HG03060 (cell line): ENCODE measurements around the gene TNFRSF14.

Source experiments
- ATAC-seq: cut with Tn5 transposase; IDR thresholded peaks from one replicate; pipeline ENCODE4 v1.9.1; 2021; ENCODE audit warnings: low read depth, moderate number of reproducible peaks; ENCODE audit not compliant: unreplicated experiment

The TNFRSF14 gene

DNA sequence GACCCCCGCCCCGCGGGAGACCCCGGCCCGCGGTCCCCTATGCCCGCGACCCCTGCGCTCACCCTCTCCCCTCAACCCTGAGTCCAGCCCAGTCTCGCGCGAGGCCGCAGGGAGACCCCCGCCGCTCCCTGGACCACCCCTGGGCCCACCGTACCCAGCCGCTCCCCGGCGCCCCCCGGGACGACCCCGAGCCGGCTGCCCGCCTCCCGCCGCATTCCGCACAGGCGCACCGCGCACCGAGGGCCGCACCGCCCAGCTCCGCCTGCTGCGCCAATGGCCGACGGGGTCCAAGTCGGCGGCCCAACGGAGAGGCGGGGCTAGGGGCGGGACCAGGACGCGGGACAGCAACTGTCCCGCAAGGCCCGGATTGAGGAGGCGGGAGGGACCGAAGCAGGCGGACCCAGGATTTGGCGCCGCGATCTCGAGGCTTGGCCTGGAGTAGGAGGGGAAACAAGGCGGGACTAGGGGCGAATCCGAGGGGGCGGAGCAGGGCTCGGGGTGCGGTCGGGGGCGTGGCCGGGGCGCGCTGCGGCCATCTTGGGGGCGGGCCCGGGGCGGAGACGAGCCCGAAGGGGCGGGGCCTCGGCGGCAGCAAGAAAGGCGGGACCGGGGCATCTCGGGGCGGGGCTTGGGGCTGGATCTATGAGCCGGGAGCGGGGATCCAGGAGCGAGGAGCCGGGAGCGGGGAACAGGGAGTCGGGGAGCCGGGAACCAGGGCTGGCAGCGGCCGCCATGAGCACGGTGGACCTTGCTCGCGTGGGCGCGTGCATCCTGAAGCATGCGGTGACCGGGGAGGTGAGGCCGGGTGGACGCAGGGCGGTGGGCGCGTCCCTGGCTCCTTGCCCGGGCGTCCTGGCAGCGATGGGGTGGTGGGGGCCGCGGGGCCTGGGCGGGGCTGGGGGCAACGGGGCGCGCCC is 30.2 kb downstream of the TNFRSF14 start, which contains the start of gene PRXL2B:
Gene PRXL2B (plus strand): TSS at position 624 of the 917 bp plus-strand sequence. CDS start 109 bp downstream, at position 733.
- peak; percentile 42 for ATAC-seq

DNA sequence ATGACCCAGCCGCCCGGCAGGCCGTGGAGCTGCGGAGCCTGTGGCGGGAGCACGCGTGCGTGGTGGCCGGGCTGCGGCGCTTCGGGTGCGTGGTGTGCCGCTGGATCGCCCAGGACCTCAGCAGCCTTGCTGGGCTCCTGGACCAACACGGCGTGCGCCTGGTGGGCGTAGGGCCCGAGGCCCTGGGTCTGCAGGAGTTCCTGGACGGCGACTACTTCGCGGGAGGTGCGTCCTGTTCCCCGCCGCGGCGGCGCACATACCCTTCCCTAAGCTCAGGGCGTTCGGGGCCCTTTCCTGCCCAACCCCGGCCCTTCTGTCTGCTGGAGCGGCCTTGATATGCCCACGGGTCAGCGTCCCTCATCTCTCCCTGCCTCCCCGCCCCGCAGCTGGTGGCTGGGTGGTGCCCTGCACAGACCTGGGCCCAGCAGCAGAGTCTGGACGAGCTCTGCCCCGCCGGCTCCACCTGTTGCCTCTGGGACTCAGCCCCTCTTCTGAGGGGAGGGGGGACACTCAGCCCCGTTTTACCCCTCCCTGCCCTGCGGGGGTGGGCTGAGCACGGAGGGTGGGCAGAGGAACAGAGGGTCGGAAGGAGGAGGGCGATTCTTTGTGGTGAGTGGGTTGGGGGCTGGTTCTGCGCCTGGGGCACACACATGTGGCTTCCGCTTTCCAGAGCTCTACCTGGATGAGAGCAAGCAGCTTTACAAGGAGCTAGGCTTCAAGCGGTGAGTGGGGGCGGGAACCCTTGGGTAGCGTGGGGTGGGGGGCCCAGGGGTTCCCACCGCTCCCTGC is 31.1 kb downstream of the TNFRSF14 start:
- ATAC-seq = no peak

DNA sequence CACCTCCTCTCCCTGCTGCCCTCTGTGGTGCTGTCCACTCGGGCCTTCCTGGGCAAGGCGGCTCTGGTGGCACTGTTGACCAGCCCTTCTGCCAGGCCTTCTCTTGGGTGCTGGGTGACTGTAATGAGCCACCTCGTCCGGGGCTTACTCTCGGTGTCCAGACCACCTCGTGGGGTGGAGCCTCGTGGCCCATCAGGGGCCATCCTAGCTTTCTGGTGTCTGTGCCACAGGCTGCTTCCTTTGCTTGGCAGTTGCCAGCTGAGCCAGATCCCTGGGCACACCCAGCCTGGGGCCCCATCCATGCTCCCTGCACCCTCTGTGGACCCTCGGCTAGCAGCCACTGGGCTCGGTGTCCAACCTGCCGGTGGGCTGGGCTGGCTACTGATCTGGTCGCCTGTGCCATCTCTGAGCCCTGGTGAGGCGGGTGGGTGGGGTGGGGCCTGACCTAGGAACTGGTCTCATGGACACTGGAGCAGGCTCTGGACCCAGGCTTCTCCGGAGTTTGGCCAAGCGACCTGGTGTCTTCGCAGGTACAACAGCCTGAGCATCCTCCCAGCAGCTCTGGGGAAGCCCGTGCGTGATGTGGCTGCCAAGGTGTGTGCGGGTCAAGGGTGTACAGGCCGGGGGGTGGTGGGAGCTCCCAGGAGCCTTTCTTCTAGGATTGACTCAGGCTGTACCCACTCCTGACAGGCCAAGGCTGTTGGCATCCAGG is 31.8 kb downstream of the TNFRSF14 start:
- ATAC-seq = no peak

DNA sequence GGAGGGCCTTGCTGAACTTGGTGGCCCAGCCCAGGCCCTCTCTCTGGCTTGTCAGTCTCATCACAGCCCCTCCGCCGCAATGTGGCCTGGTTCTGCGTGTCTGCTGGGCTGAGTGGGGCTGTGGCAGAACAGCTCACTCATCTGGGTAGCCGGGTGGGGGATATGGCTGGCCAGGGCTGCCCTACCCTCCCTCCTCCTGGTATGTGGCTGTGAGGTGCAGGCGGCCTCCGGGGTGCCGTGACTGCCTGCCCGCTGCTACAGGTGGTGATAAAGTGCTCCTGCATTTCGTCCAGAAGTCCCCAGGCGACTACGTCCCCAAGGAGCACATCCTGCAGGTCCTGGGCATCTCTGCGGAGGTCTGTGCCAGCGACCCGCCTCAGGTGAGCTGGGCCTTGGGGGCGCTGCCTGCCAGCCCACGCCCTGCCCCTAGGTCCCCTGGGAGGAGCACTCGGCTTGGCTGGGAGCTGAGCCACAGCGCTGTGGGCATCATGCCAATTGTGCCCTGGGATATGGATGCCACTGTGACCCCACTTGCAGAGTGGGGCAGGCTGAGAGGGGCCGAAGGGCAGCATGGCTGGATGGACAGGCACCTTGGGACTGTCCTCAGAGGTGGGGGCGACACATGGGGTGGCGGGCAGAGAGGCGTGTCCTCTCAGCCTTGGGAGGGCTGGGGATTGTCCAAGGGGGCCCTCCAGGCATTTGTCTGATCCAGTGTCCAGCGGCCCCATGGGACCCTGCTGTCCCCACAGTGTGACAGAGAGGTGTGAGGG is 32.7 kb downstream of the TNFRSF14 start:
- no peak for ATAC-seq

DNA sequence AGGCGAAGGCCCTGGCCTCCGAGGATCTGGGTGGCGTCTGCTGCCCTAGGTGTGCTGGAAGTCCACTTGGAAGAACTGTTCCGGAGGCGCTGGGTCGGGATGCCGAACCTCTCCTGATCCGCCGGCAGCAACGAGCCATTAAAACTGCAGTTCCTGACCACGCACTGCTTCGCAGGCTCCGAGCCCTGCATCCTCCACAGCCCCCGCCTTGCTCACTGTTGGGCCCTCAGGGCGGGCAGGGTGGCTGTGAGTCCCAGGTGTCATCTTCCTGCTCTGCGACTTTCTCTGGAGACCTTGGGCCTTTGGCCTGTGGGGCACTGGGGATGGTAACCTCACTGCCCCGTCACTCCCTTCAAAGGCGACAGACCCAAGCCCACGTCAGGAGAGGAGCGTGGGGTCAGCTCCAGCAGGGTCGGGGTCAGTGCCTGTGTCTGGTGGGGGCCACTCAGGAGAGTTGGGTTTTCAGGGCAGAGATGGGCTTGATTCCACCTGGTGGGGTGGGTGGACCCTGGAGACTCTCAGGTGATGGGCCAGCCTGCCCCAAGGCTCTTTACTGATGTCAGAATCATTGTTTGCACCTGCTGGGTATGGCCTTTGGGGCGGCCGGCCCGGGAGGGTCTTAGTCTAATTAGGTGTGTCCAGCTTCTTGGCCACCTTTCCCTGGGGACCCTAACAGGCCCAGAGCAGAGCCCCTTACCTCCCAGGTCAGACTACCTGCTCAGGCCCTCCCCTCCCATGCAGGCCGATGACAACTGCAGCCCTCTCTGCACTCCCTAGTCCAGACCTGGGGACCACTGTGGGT is 33.5 kb downstream of the TNFRSF14 start:
- ATAC-seq = no peak

DNA sequence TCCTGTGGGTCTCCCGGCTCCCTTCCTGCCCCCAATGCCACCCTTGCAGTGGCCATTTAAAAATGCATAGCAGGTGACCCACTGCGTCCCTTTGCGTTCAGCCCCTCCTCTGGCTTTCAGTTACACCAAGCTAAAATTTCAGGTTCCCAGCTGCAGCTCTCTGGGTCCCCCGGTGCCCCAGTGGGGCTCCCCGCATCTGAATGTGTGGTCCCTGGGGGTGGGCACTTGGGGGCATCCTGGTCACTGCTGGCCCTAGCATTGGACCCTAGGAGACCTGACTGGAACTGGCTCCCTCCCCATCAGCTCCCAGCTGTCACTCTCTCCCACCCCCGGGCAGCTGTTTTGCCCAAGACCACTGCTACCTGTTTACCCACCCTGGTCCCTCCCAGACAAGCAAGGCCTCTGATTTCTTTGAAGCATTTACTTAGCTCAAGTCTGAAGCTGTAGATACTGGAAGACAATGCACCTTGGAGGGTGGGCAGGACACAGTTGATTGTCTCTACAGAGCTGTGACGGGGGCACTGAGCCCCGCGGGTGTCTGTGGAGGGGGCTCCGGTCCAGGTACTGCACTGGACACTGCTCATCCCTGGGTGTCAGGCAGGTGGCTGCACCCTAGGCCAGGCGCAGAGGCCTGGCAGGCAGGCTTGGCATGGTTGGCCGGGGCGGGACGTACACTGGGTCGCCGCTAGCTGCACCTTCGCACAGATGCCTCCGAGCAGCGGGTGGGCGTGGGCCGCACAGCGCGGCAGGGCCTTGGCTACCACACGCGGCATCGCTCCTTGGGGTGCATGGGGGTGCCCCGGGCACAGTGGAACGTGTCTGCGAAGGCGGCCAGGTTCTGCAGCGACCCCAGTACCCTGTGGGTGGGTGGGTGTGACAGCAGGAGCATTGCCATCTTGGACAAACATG is 34.3 kb downstream of the TNFRSF14 start:
- no peak for ATAC-seq

DNA sequence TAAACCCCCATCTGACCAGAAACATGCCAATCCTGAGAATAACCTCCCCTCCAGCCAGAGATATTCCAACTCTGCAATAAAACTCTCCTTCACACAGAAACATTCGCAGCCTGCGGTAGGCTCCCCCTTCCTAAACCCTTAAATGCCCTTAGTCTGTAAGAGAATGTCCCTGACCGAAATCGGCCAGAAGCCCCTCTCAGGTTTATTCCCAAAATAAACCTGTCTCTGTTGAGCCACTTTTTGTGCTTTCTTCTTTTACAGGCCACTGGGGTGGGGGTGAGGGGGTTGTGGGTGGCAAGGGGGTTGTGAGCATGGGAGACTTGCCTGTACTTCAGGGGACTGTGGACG is 35.0 kb downstream of the TNFRSF14 start:
- ATAC-seq = no peak

DNA sequence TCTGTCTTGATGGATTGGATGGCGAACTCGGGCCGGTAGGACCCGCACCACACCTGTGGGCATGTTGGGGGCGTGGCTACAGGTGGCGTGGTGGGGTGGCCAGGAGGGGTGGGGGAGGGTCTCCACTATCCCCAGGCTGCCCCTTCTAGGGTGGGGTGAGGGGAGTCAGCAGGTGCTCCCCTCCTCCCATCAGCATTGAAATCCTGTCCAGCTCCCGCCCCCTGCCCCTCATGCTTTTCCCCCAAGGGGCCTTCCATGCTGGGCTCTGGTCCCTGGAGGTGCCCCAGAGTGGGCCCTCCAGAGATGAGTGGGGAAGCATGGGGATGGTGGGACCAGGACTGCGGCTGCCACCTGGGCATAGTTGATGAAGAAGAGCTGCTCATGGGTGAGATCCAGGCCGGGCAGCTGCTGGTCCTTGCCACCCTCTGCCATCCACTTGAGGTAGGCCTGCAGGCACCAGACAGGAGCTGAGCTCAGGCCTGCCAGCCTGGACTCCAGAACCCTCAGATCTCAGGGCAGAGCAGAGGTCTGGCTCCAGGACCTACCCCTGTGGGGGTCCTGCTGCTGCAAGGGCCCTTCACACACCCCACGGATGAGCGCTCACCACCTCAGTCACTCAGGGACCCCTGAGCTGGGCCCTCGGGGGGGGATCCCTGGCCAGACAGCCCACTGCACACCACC is 35.5 kb downstream of the TNFRSF14 start:
- ATAC-seq = no peak

DNA sequence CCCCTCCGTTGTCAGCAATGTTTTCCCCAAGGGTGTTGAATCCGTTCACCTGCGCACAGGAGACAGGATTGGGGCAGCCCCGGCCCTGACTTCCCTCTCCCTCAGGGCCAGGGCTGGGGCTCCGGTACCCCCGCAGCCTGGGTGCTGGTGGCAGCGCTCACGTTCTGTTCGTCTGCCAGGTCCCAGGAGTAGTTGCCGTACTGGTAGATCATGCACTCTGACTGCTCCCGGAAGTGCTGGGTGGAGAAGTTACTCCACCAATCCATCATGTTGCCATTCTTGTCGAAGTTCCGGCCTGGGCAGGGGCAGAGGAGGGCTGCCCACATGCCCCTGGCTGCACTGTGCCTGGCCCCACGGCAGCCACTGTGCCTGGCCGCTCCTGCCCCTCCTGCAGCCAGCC is 36.5 kb downstream of the TNFRSF14 start:
- ATAC-seq = no peak

DNA sequence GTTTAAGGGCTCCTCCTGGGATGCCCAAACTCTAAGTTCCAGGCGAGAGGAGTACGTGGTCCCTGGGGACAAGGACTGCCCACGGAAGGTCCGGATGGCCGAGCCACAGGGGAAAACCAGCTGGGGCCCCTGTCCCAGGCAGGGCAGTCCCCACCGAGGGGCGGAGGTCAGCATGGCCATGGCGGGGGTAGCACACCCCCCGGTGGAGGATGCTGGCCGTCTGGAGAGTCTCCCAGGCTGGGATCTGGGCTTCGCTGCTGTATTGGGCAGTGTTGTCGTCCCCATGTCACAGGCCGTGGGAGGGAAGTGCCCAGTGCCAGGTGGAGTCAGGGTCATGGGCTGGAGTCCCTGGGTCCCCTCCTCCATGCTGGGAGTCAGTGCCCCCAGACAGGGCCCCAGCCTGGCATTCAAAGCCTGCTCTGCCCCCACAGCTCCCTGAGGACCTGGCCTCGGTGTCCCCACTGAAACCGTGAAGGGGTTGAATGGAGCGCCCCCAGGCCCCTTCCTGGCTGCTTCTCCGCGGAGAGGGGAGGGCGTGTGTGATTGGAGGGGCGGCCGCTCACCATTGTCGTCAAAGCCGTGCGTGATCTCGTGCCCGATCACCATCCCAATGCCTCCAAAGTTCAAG is 37.2 kb downstream of the TNFRSF14 start:
- ATAC-seq = no peak

DNA sequence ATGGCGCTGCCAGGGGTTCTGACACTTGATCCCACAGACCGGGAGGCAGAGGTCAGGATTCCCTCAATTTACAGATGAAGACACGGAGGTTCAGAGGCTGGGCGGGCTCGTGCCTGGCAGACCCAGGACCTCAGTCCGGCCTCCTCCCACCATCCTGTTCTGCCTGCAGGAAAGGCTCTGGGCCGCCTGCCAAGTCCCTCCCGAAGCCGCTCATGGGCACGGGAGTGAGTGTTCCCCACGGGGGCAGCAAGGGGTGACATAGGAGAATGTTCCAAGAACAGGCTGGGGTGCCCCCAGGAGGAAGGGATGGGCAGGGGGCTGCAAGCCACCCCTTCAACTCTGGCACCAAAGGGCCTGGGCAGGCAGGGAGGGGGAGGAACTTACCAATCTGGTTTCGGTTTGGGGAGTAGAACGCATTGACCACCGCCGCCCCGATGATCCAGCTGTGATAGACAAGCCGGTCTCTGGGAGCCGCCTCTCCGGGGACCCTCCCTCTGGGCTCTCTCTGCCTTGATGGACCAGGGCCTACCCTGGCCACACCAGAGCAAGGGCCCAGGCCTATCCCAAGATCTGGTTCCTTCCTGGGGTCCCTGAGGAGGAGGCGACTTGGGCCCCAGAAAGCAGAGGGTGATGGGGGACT is 38.0 kb downstream of the TNFRSF14 start:
- ATAC-seq = no peak

DNA sequence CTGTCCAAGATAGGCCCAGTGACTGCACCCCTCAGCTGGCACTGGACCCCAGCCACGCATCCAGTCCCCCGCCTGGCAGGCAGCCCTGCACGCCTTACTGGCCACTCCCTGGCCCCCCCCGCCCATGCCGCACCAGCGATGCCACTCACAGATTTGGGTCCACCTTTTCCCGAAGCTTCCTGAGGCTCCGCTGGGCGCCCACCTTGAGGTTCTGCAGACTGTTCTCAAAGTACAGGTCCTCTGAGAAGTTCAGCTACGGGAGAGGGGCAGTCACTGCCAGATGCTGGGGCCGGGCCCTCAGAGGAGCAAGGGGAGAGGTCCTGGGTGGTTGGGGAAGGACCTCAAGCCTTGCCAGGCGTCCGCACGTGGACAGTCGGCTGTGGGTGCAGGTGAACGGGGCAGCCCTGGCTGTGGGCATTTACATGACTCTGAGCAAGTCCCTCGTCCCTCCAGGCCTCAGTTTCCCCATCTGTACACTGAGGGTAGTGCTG is 38.5 kb downstream of the TNFRSF14 start:
- ATAC-seq = no peak

DNA sequence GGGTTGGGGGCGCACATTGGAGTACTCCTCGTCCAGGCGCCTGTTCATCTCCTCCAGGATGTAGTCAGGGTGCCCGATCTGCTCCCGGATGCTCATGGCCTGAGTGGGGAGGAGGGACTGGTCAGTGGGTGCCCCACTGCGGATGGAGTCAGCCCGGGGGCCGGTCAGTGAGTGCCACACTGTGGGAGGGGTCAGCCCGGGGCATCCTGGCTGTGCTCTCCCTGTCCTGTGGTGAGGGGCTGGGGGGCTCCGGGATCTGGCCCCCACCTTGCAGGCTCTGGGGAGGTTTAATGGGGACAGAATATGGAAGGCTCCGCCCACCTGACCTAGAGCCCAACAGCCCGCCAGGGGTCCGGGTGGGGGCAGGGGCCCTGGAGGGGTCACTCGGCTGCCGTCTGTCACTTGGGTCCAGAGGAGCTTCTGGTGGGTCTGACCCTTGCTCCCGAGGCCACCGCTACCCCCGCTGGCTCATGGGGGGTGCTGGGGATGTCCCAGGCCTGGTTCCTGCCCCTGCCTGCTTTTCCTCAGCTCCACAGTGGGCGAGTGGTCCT is 39.2 kb downstream of the TNFRSF14 start:
- no peak for ATAC-seq

DNA sequence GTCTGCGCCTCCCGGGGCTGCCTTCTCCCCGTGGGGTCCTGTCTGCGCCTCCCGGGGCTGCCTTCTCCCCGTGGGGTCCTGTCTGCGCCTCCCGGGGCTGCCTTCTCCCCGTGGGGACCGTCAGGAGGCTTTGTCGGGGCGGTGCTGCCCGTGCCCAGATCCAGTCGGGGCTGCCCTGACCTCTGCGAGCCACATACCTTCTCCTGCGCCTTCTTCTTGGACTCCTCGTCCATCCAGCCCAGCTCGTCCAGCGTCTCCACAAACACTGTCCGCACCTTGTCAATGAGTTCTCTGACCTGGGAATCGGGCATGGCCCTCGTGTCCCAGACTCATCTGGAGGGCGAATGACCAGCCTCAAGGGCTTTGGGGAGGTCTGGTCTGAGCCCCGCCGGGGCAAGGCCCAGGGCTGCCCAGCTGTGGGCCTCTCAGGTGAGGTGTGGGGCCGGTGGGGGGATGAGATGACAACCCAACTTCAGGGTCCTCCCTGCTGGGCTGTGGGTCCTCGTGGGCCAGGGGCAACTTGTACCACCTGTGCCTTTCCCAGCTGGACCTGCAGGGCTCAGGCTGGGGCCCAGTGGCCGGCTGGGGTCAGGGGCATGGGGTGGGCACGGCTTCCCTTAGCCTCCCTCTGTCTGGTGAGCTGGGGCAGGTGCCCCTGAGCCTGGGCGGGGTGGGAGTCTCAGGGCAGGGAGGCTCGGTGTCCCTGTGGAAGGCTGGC is 39.8 kb downstream of the TNFRSF14 start:
- no peak for ATAC-seq

DNA sequence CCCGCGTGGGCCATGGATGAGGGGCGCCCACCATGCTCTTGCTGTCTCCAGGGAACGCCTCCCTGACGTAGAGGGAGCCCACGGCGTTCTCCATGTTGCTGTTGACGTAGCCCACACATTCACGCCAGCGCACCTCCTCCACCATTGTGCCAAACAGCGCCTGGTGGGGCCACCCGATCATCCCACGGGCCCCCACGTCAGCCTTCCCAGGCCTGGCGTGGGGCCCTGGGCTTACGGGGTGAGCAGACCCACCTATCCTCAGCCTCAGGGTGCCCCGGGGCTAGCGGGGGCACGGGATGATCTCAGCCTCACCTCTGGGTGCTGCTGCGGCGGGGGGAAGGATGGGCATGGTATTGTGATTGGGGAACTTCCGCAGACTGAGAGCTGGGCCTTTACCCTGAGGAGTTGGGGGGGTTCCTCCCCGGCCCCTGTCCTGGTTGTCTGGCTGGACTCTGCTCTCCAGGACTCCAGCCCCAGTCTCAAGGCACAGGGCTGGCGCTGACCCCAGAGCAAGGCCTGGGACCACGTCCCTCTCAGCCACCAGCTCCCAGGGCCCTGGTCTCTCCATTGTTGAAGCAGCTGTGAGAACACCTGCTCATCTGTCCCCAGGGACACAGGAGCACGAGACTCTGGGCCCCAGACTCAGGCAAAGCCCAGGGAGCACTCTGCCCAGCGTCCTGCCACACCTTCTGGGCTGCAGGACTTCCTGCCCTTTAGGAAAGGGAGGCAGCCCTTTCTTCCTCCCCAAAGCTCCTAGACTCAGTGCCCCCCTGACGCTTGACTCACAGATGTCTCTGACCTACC is 40.6 kb downstream of the TNFRSF14 start:
- ATAC-seq = no peak
